Measurements from ENCODE around the gene HTRA1.

- TF ChIP-seq CTCF (conservative IDR thresholded peaks at IDR 0.05 in 1 of 2, IDR thresholded peaks at IDR 0.05 in 1 of 2; ENCODE audit: low read depth in 1 of 2, low read length in 2 of 2) (no peak), EZH2 (IDR thresholded peaks at IDR 0.05; ENCODE audit: low read length, missing control alignments) (no peak)
Observed at GRCh38 chr10:122461729-122462532, 578 bp downstream of the HTRA1 start.
